Skeletal muscle tissue (tissue), 4 donors: ENCODE measurements around the gene POLR3H. TPM values are rescaled to one million over a fixed set of nuclear protein-coding genes. Genes with fewer than 3 reads are reported as not detected.
A peak's percentile ranks its signal among the peaks of the same experiment; 100 is the strongest.

ENCODE experiments used
- H3K27ac ChIP-seq: one replicate; pipeline ENCODE4 v1.7.0; 2013; ENCODE audit warnings: mild to moderate bottlenecking, low read depth, low read length, inconsistent platforms
- H3K27me3 ChIP-seq, 3 donors: one replicate each; pipeline ENCODE4 v1.7.0; 2013; ENCODE audit warnings: low read length in 3 of 3; ENCODE audit not compliant: control insufficient read depth in 3 of 3, insufficient read depth in 3 of 3
- H3K36me3 ChIP-seq, 3 donors: one replicate each; pipeline ENCODE4 v1.7.0; 2013; ENCODE audit warnings: low read length in 3 of 3; ENCODE audit not compliant: control insufficient read depth in 3 of 3, insufficient read depth in 3 of 3
- H3K4me1 ChIP-seq, 3 donors: one replicate each; pipeline ENCODE4 v1.7.0; 2013; ENCODE audit warnings: low read length in 3 of 3, mild to moderate bottlenecking in 3 of 3; ENCODE audit not compliant: control insufficient read depth in 3 of 3, insufficient read depth in 3 of 3
- H3K4me3 ChIP-seq, 3 donors: one replicate each; pipeline ENCODE4 v1.7.0; 2013; ENCODE audit warnings: low read length in 3 of 3
- H3K9ac ChIP-seq, 3 donors: one replicate each; pipeline ENCODE4 v1.7.0; 2013; ENCODE audit warnings: low read length in 3 of 3, mild to moderate bottlenecking in 3 of 3, moderate library complexity in 2 of 3, low read depth in 1 of 3
- H3K9me3 ChIP-seq, 3 donors: one replicate each; pipeline ENCODE4 v1.7.0; 2013; ENCODE audit warnings: low read length in 3 of 3; ENCODE audit not compliant: control insufficient read depth in 3 of 3
- total RNA-seq: library from RNA; depleted of rRNA; stranded (reverse); fragments of >200 nt; gene quantifications from one replicate; pipeline ENCODE4 v1.2.3, GENCODE V29; 2014
- donor health status: Osteomylitis.

POLR3H gene
- total RNA-seq, 1 donor from 2014 or later, result 12.0 TPM

DNA sequence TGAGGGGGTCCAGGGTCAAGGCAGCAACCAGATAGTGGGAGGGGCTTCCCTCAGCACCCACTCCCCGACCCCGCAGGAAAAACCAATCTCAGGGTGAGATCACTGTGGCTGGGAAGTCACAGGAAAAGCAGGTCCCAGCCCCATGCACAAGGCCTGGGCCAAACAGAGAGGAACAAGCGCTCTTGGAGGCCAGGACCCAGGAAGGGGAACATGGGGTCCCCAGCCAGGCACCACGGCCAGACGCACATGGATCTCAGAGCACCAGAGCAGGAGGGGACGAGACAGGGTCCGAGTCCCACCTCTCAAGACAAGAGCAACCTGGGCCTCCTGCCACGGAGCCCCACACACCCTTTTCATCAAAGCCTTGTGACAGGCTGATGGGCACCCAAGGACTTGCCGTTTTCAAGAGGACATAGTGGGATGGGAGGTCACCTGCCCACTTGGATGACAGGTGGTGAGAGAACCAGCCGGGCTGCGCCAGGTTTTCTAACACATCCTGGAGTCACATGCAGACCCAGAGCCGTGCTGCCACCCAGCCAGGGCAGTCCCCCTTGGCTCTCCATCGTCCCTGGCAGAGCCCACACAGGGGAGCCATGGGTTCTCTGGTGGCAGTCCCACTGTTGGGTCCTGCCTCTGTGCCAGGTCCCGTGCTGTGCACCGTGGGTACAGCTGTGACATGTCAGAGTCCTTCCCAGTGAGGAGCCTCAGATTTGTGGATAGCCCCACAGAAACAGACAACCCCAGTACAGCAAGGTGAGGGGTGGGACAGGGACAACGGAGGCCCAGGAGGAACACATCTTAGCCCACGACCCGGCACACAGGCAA lies 13.2 kb downstream of the POLR3H start:
- Histone ChIP-seq H3K9ac (peak overlapping the region in 2 of 3 donors; percentile 33 to 70), H3K4me3 (no peak overlapping the region), H3K4me1 (peaks cover 9 to 39% (median 35%) of the 10 kb centered on the region in 3 donors), H3K9me3 (no peaks in the 10 kb centered on the region), H3K36me3 (peaks cover 58 to 61% (median 59%) of the 10 kb centered on the region in 3 donors), H3K27me3 (no peaks in the 10 kb centered on the region), H3K27ac (peak overlapping the region; percentile 19)

DNA sequence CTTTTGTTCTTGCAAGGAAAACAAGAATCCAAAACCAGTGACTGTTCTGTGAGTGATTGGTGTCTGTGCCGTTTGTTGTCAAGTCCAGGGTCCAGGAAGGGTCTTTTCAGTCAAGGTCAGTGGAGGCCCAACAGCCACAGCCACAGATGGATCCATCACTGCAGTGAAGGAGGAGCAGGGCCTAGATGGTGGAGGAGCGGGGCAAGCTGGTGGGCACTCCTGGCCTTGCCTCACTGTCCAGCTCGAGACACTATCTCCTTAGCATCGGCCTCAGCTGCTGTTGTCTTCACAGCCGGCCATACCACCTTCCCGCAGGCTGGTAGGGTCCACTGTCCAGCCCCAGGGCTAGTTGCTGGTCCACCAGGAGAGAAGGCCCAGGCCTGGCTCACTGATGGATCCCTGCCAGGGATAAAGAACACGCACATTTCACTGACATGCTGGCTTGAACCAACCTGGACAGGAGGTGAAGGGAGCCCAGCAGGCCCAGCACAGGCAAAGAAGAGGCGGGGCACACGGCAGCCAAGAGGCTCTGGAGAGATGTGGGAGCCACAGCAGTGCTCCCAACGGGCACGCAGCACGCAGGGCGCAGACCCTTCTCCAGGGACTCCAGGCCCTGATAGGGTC lies 15.2 kb downstream of the POLR3H start:
- H3K4me3 ChIP-seq, result no peak overlapping the region
- H3K9ac ChIP-seq, result no peak overlapping the region
- peaks cover 26 to 59% (median 55%) of the 10 kb centered on the region in 3 donors for H3K4me1 ChIP-seq
- peaks cover 75 to 78% (median 76%) of the 10 kb centered on the region in 3 donors for H3K36me3 ChIP-seq
- no peaks in the 10 kb centered on the region for H3K9me3 ChIP-seq
- no peak overlapping the region for H3K27ac ChIP-seq
- H3K27me3 ChIP-seq, result no peaks in the 10 kb centered on the region

GRCh38 chr22:41528132-41528766 lies 16.0 kb downstream of the POLR3H start:
- H3K4me3 ChIP-seq, result no peak overlapping the region
- no peak overlapping the region for H3K27ac ChIP-seq
- peaks cover 80 to 86% (median 83%) of the 10 kb centered on the region in 3 donors for H3K36me3 ChIP-seq
- H3K9me3 ChIP-seq, result no peaks in the 10 kb centered on the region
- no peak overlapping the region for H3K9ac ChIP-seq
- H3K27me3 ChIP-seq, result no peaks in the 10 kb centered on the region
- peaks cover 31 to 64% (median 60%) of the 10 kb centered on the region in 3 donors for H3K4me1 ChIP-seq

DNA sequence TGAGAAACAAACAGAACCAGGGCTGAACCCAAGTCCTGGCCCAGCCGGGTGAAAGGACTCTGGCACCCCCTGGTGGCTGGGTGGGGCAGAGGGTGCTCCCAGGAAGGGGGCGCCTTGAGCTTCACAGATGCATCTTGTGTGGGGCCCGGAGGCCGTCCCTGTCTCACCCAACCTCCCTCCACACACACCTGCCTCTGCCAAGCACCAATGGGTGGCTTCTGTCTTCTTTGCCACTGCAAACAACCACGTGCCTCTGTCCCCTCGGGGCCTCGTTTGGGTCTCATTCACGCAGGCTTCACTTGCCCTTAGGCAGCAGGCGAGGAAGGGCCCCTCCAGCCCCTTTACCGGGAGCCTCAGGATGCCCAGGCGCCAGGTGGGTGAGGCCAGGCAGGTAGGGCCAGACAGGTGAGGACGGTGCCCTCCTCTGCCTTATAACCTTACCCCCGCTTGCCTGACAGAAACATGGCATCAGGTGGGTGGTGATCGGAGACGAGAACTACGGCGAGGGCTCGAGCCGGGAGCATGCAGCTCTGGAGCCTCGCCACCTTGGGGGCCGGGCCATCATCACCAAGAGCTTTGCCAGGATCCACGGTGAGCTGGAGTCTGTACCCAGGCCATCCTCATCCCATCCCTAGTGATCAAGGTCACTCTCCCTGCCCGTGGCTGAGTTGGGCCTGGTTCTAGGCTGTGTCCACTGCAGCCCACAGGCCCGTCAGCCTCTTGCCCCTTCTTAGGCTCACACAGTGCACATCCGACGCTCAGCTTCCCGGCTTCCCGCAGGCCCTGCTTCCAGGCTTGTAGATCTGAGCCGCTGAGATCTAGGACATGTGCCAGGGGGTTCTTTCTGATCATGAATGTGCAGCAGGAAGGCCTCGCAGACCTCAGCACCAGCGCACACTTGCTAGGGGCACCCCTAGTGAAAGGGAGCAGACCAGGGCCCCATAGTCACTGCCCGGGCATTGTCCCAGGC lies 17.2 kb downstream of the POLR3H start:
- no peaks in the 10 kb centered on the region for H3K27me3 ChIP-seq
- H3K9ac ChIP-seq, result peak overlapping the region in 2 of 3 donors; percentile 11 to 69
- peaks cover 32 to 61% (median 52%) of the 10 kb centered on the region in 3 donors for H3K4me1 ChIP-seq
- H3K4me3 ChIP-seq, result no peak overlapping the region
- H3K27ac ChIP-seq, result peak overlapping the region; percentile 67
- no peaks in the 10 kb centered on the region for H3K9me3 ChIP-seq
- H3K36me3 ChIP-seq, result peaks cover 81 to 88% (median 84%) of the 10 kb centered on the region in 3 donors

DNA sequence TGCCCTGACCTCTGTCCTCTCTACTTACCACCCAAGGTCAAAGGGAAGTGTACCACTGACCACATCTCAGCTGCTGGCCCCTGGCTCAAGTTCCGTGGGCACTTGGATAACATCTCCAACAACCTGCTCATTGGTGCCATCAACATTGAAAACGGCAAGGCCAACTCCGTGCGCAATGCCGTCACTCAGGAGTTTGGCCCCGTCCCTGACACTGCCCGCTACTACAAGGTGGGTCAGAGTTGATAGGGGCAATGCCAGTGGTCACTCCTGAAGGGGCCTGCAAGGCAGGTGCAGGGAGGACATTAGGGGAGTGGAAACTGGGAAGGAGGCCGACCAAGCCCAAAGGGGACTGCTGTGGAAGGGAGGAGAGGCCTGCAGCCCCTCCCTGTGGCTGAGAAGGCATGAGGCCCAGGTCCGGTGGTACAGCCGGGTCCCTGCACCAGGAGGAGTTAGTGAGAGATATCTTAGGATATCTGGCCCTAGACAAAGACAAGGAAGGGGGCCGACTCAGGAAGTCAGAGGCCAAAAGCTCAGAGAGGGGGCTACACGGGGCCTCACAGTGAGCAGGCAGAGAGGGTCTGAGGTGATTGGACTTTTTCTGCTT lies 17.9 kb downstream of the POLR3H start:
- Histone ChIP-seq H3K4me1 (peaks cover 32 to 53% (median 45%) of the 10 kb centered on the region in 3 donors), H3K9ac (peak overlapping the region in 2 of 3 donors; percentile 11 to 69), H3K36me3 (peaks cover 74 to 83% (median 76%) of the 10 kb centered on the region in 3 donors), H3K27ac (peak overlapping the region; percentile 67), H3K27me3 (no peaks in the 10 kb centered on the region), H3K9me3 (no peaks in the 10 kb centered on the region), H3K4me3 (no peak overlapping the region)

DNA sequence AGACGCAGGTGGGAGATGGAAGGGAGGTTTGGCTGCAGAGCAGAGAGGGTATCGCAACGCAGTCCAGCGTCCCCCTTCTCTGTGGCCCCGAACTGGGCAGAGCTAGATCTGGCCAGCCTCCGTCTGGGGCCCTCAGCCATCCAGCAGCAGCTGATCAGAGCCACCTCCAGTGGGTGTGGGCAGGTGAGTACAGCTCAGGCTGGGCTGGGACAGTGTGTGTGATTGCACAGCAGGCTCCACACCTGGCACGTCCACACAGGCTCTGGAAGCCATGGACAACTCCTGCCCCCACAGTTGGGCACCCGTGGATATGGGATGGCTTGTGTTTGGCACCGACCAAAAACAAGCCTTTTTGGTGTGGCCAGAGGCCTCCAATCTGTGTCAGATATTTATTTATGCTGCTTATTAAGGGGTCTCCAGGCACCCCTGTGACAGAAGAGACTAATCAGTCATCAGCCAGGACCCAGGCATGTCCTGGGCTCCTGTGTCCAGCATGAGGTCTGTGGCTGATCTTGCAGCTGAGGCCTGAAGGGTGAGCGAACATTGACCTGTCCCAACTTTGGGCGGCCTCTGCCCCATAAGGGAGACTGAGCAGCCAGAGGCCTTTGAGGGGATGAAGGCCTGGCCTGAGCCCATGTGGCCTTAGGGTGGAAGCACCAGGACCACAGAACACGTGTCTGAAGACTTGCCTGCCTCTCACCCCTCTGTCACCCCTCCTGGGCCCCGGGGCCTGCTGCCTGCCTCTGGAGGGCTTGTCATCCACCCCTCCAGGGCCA lies 18.6 kb downstream of the POLR3H start:
- Histone ChIP-seq H3K27me3 (no peaks in the 10 kb centered on the region), H3K9ac (peak overlapping the region in 2 of 3 donors; percentile 43 to 69), H3K36me3 (peaks cover 67 to 80% (median 70%) of the 10 kb centered on the region in 3 donors), H3K9me3 (no peaks in the 10 kb centered on the region), H3K4me3 (no peak overlapping the region), H3K4me1 (peaks cover 35 to 49% (median 41%) of the 10 kb centered on the region in 3 donors), H3K27ac (peak overlapping the region; percentile 67)

GRCh38 chr22:41524809-41525449 lies 19.3 kb downstream of the POLR3H start:
- peak overlapping the region; percentile 25 to 82 (median 43) for H3K9ac ChIP-seq
- peaks cover 35 to 49% (median 41%) of the 10 kb centered on the region in 3 donors for H3K4me1 ChIP-seq
- no peaks in the 10 kb centered on the region for H3K27me3 ChIP-seq
- no peaks in the 10 kb centered on the region for H3K9me3 ChIP-seq
- no peak overlapping the region for H3K4me3 ChIP-seq
- H3K27ac ChIP-seq, result peak overlapping the region; percentile 76
- H3K36me3 ChIP-seq, result peaks cover 64 to 77% (median 69%) of the 10 kb centered on the region in 3 donors

- Histone ChIP-seq H3K27ac (peak overlapping the region; percentile 76), H3K36me3 (peaks cover 64 to 79% (median 68%) of the 10 kb centered on the region in 3 donors), H3K9ac (peak overlapping the region; percentile 25 to 82 (median 47)), H3K4me3 (peak overlapping the region in 1 of 3 donors; percentile 29), H3K27me3 (no peaks in the 10 kb centered on the region), H3K9me3 (no peaks in the 10 kb centered on the region), H3K4me1 (peaks cover 35 to 49% (median 41%) of the 10 kb centered on the region in 3 donors)
Observed at GRCh38 chr22:41524251-41524661, 20.0 kb downstream of the POLR3H start.
